ENCODE measurements around the gene SERINC3. TPM values are rescaled to one million over a fixed set of nuclear protein-coding genes. Genes with fewer than 3 reads are reported as not detected.

The SERINC3 gene
- polyA plus RNA-seq, 1 experiment, result 333 TPM

GRCh38 chr20:44500221-44500620, 21.6 kb downstream of the SERINC3 start:
- no peak overlapping the region for H3K4me3 ChIP-seq (ENCODE audit: low read depth, low read length)
- TF ChIP-seq CTCF (IDR thresholded peaks at IDR 0.05; ENCODE audit: insufficient read depth, low read depth, low read length), result no peak
- no peaks in the 10 kb centered on the region for H3K27me3 ChIP-seq (ENCODE audit: control insufficient read depth, insufficient read depth, low read length)
- ChIA-PET POLR2A (no interaction called here), CTCF (interaction anchor here (1.5 kb wide), 1 partner anchor 115 kb away, joined by 3 read pairs; no protein-coding TSS in a partner anchor)
- H3K36me3 ChIP-seq (ENCODE audit: control insufficient read depth, insufficient read depth, low read length), result peaks cover 16% of the 10 kb centered on the region
- no peak for DNase-seq (ENCODE audit: low read depth)

DNA sequence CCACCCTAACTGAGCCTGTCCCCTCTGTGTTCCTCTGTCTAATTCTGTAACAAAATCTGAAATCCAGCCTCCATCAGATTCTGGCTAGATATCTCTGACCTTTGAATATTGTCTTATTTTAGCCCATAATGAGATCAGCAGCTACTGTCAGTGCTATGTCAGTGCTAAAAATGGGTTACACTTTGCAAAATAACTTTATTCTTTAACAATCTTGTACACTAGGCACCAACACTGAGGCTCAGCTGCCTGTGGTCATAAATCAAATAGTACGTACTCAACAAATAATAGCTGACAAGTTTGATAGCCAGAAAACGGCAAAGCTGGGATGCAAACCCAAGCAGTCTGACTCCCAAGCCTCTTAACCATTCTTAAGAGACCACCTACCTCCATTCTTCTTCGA, 24.1 kb downstream of the SERINC3 start:
- TF ChIP-seq CTCF (IDR thresholded peaks at IDR 0.05; ENCODE audit: insufficient read depth, low read depth, low read length), result no peak

GRCh38 chr20:44496976-44497375, 24.9 kb downstream of the SERINC3 start:
- ChIA-PET CTCF (no interaction called here), POLR2A (no interaction called here)
- no peaks in the 10 kb centered on the region for H3K27me3 ChIP-seq (ENCODE audit: control insufficient read depth, insufficient read depth, low read length)
- H3K36me3 ChIP-seq (ENCODE audit: control insufficient read depth, insufficient read depth, low read length), result peaks cover 11% of the 10 kb centered on the region
- TF ChIP-seq CTCF (IDR thresholded peaks at IDR 0.05; ENCODE audit: insufficient read depth, low read depth, low read length), result no peak
- DNase-seq (ENCODE audit: low read depth), result peak; percentile 60
- H3K4me3 ChIP-seq (ENCODE audit: low read depth, low read length), result no peak overlapping the region

More for the DNA sequence above, 24.1 kb downstream of the SERINC3 start:
- Histone ChIP-seq H3K36me3 (ENCODE audit: control insufficient read depth, insufficient read depth, low read length) (peaks cover 13% of the 10 kb centered on the region), H3K4me3 (ENCODE audit: low read depth, low read length) (no peak overlapping the region), H3K27me3 (ENCODE audit: control insufficient read depth, insufficient read depth, low read length) (no peaks in the 10 kb centered on the region)
- POLR2A ChIA-PET, result no interaction called here
- DNase-seq (ENCODE audit: low read depth), result no peak
- CTCF ChIA-PET, result interaction anchor here (1.0 kb wide), 1 partner anchor 187 kb away, joined by 3 read pairs; the partner anchor contains the start of gene FITM2

DNA sequence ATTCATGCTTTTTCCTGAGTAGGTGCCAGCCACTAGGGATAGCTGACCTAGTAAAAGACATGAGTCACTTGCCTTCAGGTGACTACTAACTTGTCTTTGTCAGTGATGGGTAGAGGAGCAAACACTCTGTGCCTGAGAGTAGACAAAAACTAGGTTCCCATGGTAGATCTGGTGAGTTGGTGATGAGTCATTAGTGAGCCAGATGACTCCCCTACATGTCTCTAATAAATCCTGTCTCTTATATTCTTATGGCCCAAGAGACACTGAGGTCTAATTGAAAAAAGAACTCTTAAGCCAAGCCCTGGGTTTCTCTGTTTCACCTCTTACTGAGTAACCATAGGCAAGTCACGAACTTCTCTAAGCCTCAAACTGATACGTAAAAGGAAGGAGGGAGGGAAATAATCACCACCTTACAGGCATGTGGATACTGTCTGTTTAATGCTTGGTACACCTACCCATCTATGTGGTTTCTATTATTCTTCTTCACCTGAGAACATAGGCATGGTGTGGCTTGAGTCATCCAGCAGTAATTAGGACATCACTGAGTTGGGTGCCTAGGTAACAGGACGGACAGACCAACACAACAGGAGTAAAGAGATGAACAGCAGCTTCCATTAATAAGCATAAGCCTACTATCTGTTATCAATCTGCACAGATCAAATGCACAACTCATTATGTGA, 25.9 kb downstream of the SERINC3 start:
- H3K36me3 ChIP-seq (ENCODE audit: control insufficient read depth, insufficient read depth, low read length), result peaks cover 8% of the 10 kb centered on the region
- no peak for TF ChIP-seq CTCF (IDR thresholded peaks at IDR 0.05; ENCODE audit: insufficient read depth, low read depth, low read length)
- H3K27me3 ChIP-seq (ENCODE audit: control insufficient read depth, insufficient read depth, low read length), result no peaks in the 10 kb centered on the region
- ChIA-PET CTCF (interaction anchor here (2.2 kb wide), 1 partner anchor 114 kb away, joined by 13 read pairs; no protein-coding TSS in a partner anchor), POLR2A (no interaction called here)
- no peak overlapping the region for H3K4me3 ChIP-seq (ENCODE audit: low read depth, low read length)
- DNase-seq (ENCODE audit: low read depth), result peak; percentile 99

DNA sequence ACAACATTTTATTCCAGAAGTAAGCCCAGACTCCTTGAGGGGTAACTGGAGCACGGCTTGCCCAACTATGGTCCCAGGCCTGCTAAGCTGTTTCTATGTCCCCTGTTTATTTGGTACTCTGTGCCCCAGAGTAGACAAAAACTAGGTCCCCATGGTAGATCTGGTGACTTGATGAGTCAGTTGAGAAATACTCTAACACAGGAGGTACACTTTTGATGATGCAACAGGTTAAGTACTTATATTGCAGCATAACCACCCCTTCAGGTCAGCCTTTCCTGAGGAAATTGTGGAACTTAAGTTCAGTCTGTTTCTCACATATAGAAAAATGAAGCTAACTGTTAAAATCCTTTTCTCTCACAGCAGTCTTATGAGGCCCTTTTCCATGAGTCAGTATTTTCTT, 26.6 kb downstream of the SERINC3 start:
- DNase-seq (ENCODE audit: low read depth), result peak; percentile 42
- Histone ChIP-seq H3K4me3 (ENCODE audit: low read depth, low read length) (no peak overlapping the region), H3K27me3 (ENCODE audit: control insufficient read depth, insufficient read depth, low read length) (no peaks in the 10 kb centered on the region), H3K36me3 (ENCODE audit: control insufficient read depth, insufficient read depth, low read length) (peaks cover 2% of the 10 kb centered on the region)
- CTCF ChIA-PET, result interaction anchor here (2.2 kb wide), 1 partner anchor 115 kb away, joined by 13 read pairs; no protein-coding TSS in a partner anchor
- no peak for TF ChIP-seq CTCF (IDR thresholded peaks at IDR 0.05; ENCODE audit: insufficient read depth, low read depth, low read length)
- POLR2A ChIA-PET, result no interaction called here
